GM23338 (cell line): Measurements from ENCODE around the gene CERK. TPM values are rescaled to one million over a fixed set of nuclear protein-coding genes. Genes with fewer than 3 reads are reported as not detected.

ENCODE experiments used
- ATAC-seq: fragments of 200-7000 bp; cut with Tn5 transposase; 3 replicates; pipeline ENCODE4 v1.9.1; 2020
- DNase-seq: peaks from one replicate; pipeline ENCODE4 v3.0.0-alpha.2; 2015; ENCODE audit warnings: low spot score
- H2AFZ ChIP-seq: fragments of 200-600 bp; sonication (generic); 2 replicates; pipeline ENCODE4 v1.8.0; 2016; ENCODE audit warnings: antibody characterized with exemption, mild to moderate bottlenecking, moderate library complexity
- H3F3A ChIP-seq: fragments of 200-600 bp; sonication (generic); replicated peaks from 2 replicates; pipeline ENCODE4 v1.8.0; 2017; ENCODE audit warnings: antibody characterized with exemption, mixed run types, low read depth
- H3K27ac ChIP-seq: fragments of 200-600 bp; sonication (generic); 2 replicates; pipeline ENCODE4 v1.6.1; 2016; ENCODE audit warnings: low read depth
- H3K27me3 ChIP-seq: fragments of 200-600 bp; sonication (generic); 2 replicates; pipeline ENCODE4 v1.8.0; 2016; ENCODE audit warnings: mild to moderate bottlenecking, mixed run types, moderate library complexity; ENCODE audit not compliant: insufficient read depth
- H3K36me3 ChIP-seq: fragments of 200-600 bp; sonication (generic); 2 replicates; pipeline ENCODE4 v1.8.0; 2016; ENCODE audit warnings: mild to moderate bottlenecking; ENCODE audit not compliant: insufficient read depth
- H3K4me1 ChIP-seq: fragments of 200-600 bp; sonication (generic); 2 replicates; pipeline ENCODE4 v1.8.0; 2016; ENCODE audit warnings: mild to moderate bottlenecking, moderate library complexity; ENCODE audit not compliant: insufficient read depth
- H3K4me2 ChIP-seq: fragments of 200-600 bp; sonication (generic); 2 replicates; pipeline ENCODE4 v1.7.1; 2017; ENCODE audit warnings: mixed run types
- H3K4me3 ChIP-seq: fragments of 200-600 bp; sonication (generic); 2 replicates; pipeline ENCODE4 v1.6.1; 2016; ENCODE audit warnings: mixed run types
- H3K79me2 ChIP-seq: fragments of 200-600 bp; sonication (generic); replicated peaks from 2 replicates; pipeline ENCODE4 v1.8.0; 2017; ENCODE audit warnings: mild to moderate bottlenecking; ENCODE audit not compliant: insufficient read depth
- H3K9me2 ChIP-seq: fragments of 200-600 bp; sonication (generic); 2 replicates; pipeline ENCODE4 v1.8.0; 2017; ENCODE audit not compliant: insufficient read depth
- H4K20me1 ChIP-seq: fragments of 200-600 bp; sonication (generic); replicated peaks from 2 replicates; pipeline ENCODE4 v1.8.0; 2017; ENCODE audit warnings: mild to moderate bottlenecking; ENCODE audit not compliant: insufficient read depth
- H3K27ac Mint-ChIP-seq: 2 replicates; pipeline ENCODE4 v1.8.0; 2020; ENCODE audit warnings: inconsistent platforms, mild to moderate bottlenecking, moderate library complexity, mixed read lengths
- H3K27me3 Mint-ChIP-seq: 3 replicates; pipeline ENCODE4 v1.8.0; 2022; ENCODE audit warnings: low read depth, mild to moderate bottlenecking, moderate library complexity, mixed read lengths, inconsistent platforms; ENCODE audit not compliant: insufficient read depth, poor library complexity
- H3K36me3 Mint-ChIP-seq: 3 replicates; pipeline ENCODE4 v1.8.0; 2021; ENCODE audit warnings: low read depth, mild to moderate bottlenecking, inconsistent platforms, moderate library complexity, mixed read lengths
- H3K4me1 Mint-ChIP-seq: 3 replicates; pipeline ENCODE4 v1.8.0; 2020; ENCODE audit warnings: mild to moderate bottlenecking, inconsistent platforms, mixed read lengths
- H3K4me3 Mint-ChIP-seq: 3 replicates; pipeline ENCODE4 v1.8.0; 2021; ENCODE audit warnings: moderate library complexity, mild to moderate bottlenecking, inconsistent platforms, mixed read lengths
- H3K9me3 Mint-ChIP-seq: 3 replicates; pipeline ENCODE4 v1.8.0; 2020; ENCODE audit warnings: moderate library complexity, mild to moderate bottlenecking, inconsistent platforms, mixed read lengths
- CREB1 ChIP-seq: fragments of 250-450 bp; sonication (Bioruptor Pico); IDR thresholded peaks from 2 replicates; pipeline ENCODE4 v1.5.0; 2020; ENCODE audit warnings: low read depth, mild to moderate bottlenecking, moderate library complexity
- EZH2 ChIP-seq: fragments of 200-600 bp; sonication (generic); IDR thresholded peaks from one replicate; pipeline ENCODE4 v1.8.0; 2017; ENCODE audit warnings: antibody characterized with exemption, mild to moderate bottlenecking, low read depth; ENCODE audit not compliant: unreplicated experiment
- EZH2phosphoT487 ChIP-seq: fragments of 200-600 bp; sonication (generic); IDR thresholded peaks from one replicate; pipeline ENCODE4 v1.8.1; 2018; ENCODE audit warnings: antibody characterized with exemption; ENCODE audit not compliant: unreplicated experiment
- JUNB ChIP-seq: IDR thresholded peaks from one replicate; pipeline ENCODE4 v1.6.1; 2016; ENCODE audit warnings: antibody characterized with exemption; ENCODE audit not compliant: unreplicated experiment
- NANOG ChIP-seq: IDR thresholded peaks from 2 replicates; pipeline ENCODE4 v1.6.1; 2016; ENCODE audit warnings: antibody characterized with exemption, borderline replicate concordance
- POLR2AphosphoS5 ChIP-seq: IDR thresholded peaks from 2 replicates; pipeline ENCODE4 v1.6.1; 2016; ENCODE audit warnings: antibody characterized with exemption, low read depth
- STAT1 ChIP-seq: IDR thresholded peaks from one replicate; pipeline ENCODE4 v1.6.1; 2016; ENCODE audit warnings: antibody characterized with exemption; ENCODE audit not compliant: unreplicated experiment
- ZNF114 ChIP-seq: fragments of 250-450 bp; sonication (Bioruptor Pico); IDR thresholded peaks from 2 replicates; pipeline ENCODE4 v1.5.0; 2020; ENCODE audit warnings: mild to moderate bottlenecking, moderate library complexity
- ZNF331 ChIP-seq: fragments of 250-450 bp; sonication (Bioruptor Pico); IDR thresholded peaks from 2 replicates; pipeline ENCODE4 v1.5.0; 2020; ENCODE audit warnings: low read depth, mild to moderate bottlenecking, moderate library complexity
- ZNF462 ChIP-seq: fragments of 250-450 bp; sonication (Bioruptor Pico); IDR thresholded peaks from 2 replicates; pipeline ENCODE4 v1.5.0; 2020; ENCODE audit warnings: mild to moderate bottlenecking, moderate library complexity
- polyA plus RNA-seq: library from polyadenylated mRNA; unstranded; fragments of >200 nt; fragmentation: Nextera tagmentation; extraction: Ambion mirVana; gene quantifications from 2 replicates; pipeline ENCODE4 v1.2.1, GENCODE V29; 2016
- total RNA-seq: library from RNA; depleted of rRNA; stranded (reverse); fragments of >200 nt; shearing (Covaris generic); gene quantifications from 2 replicates; pipeline ENCODE4 v1.2.3, GENCODE V29; 2014
- TF ChIP-seq, protein P1 (sequence below): IDR thresholded peaks from 2 replicates; pipeline ENCODE4 v1.6.1; 2016; ENCODE audit warnings: antibody characterized with exemption
- TF ChIP-seq, protein P2 (sequence below): IDR thresholded peaks from one replicate; pipeline ENCODE4 v1.6.1; 2018; ENCODE audit warnings: antibody characterized with exemption; ENCODE audit not compliant: unreplicated experiment
- TF ChIP-seq, protein P3 (sequence below), 2 experiments: fragments of 200-600 bp in 1 of 2; sonication (generic) in 1 of 2; conservative IDR thresholded peaks; 2 replicates each; pipeline versions ENCODE4 v1.5.1 to v1.6.1; 2016 to 2017; ENCODE audit warnings: antibody characterized with exemption in 2 of 2, low read depth in 2 of 2, mild to moderate bottlenecking in 2 of 2, moderate library complexity in 1 of 2

The CERK gene
- total and polyA plus RNA-seq, 2 experiments from 2014 or later: 12.7 to 62.9 TPM

DNA sequence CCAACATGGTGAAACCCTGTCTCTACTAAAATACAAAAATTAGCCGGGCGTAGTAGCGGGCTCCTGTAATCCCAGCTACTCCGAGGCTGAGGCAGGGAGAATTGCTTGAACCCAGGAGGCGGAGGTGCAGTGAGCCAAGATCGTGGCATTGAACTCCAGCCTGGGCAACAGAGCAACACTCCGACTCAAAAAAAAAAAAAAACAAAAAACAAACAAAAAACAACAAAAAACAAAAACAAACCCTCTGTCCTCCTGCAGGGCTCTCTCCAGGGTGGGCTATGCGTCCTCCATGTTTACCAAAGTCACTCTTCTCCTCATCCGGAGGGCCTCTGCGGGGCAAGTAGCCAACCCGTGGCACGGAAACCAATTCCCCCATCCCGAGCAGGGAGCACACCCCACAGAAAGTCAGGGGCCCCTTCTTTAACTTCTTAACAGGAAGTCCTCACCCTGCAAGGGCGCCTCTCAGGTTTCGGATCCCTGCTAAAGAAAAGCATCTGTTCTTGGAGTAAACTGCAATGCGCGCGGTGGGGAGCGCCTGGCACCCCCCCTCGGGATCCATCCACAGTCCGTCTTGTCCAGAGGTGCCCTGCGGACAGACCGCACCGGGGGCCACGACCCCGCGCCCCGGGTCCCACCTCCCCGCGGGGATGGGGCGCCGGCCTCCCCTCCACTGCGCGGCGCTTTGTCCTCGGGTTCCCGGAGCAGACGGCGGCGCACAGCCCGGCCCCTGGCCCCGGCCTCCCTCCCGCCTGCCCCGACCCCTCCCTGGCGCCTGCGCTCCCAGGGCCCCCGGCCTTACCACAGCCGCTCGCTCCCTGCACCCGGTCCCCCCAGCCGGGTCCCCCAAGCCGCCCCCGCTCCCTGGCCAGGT lies 712 bp downstream of the CERK start:
- peaks cover 34% of the 10 kb centered on the region for H3K4me1 Mint-ChIP-seq
- peak overlapping the region; percentile 94 for H3K4me3 Mint-ChIP-seq
- no peaks in the 10 kb centered on the region for H3K9me3 Mint-ChIP-seq
- Histone ChIP-seq H4K20me1 (peaks cover 7% of the 10 kb centered on the region), H3K9me2 (no peaks in the 10 kb centered on the region), H3K36me3 (no peaks in the 10 kb centered on the region), H3K79me2 (peaks cover 39% of the 10 kb centered on the region), H3K4me1 (peaks cover 19% of the 10 kb centered on the region), H3K4me2 (peak overlapping the region; percentile 94), H3F3A (peaks cover 13% of the 10 kb centered on the region; the same call in 1 of the 2 replicates), H3K27me3 (no peaks in the 10 kb centered on the region), H3K27ac (peak overlapping the region; percentile 72; the same call in 1 of the 2 replicates), H3K4me3 (peak overlapping the region; percentile 90), H2AFZ (peak overlapping the region; percentile 91)
- H3K27ac Mint-ChIP-seq: no peak overlapping the region
- 0 out of 3 replicates have a peak, but pooled peaks cover 2% of the 10 kb centered on the region for H3K36me3 Mint-ChIP-seq
- no peak for TF ChIP-seq NANOG
- TF ChIP-seq EZH2: no peak
- TF ChIP-seq, protein P1, sequence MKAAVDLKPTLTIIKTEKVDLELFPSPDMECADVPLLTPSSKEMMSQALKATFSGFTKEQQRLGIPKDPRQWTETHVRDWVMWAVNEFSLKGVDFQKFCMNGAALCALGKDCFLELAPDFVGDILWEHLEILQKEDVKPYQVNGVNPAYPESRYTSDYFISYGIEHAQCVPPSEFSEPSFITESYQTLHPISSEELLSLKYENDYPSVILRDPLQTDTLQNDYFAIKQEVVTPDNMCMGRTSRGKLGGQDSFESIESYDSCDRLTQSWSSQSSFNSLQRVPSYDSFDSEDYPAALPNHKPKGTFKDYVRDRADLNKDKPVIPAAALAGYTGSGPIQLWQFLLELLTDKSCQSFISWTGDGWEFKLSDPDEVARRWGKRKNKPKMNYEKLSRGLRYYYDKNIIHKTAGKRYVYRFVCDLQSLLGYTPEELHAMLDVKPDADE: no peak
- no peak for TF ChIP-seq EZH2phosphoT487
- TF ChIP-seq, protein P2, sequence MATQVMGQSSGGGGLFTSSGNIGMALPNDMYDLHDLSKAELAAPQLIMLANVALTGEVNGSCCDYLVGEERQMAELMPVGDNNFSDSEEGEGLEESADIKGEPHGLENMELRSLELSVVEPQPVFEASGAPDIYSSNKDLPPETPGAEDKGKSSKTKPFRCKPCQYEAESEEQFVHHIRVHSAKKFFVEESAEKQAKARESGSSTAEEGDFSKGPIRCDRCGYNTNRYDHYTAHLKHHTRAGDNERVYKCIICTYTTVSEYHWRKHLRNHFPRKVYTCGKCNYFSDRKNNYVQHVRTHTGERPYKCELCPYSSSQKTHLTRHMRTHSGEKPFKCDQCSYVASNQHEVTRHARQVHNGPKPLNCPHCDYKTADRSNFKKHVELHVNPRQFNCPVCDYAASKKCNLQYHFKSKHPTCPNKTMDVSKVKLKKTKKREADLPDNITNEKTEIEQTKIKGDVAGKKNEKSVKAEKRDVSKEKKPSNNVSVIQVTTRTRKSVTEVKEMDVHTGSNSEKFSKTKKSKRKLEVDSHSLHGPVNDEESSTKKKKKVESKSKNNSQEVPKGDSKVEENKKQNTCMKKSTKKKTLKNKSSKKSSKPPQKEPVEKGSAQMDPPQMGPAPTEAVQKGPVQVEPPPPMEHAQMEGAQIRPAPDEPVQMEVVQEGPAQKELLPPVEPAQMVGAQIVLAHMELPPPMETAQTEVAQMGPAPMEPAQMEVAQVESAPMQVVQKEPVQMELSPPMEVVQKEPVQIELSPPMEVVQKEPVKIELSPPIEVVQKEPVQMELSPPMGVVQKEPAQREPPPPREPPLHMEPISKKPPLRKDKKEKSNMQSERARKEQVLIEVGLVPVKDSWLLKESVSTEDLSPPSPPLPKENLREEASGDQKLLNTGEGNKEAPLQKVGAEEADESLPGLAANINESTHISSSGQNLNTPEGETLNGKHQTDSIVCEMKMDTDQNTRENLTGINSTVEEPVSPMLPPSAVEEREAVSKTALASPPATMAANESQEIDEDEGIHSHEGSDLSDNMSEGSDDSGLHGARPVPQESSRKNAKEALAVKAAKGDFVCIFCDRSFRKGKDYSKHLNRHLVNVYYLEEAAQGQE: no peak
- no peak for TF ChIP-seq POLR2AphosphoS5
- no peak for TF ChIP-seq ZNF114 (CRISPR knock-in tag)
- no peak for TF ChIP-seq STAT1
- no peak for TF ChIP-seq ZNF462 (CRISPR knock-in tag)
- no peak for TF ChIP-seq JUNB
- no peak for TF ChIP-seq CREB1 (CRISPR knock-in tag)
- TF ChIP-seq ZNF331: no peak
- TF ChIP-seq, protein P3, sequence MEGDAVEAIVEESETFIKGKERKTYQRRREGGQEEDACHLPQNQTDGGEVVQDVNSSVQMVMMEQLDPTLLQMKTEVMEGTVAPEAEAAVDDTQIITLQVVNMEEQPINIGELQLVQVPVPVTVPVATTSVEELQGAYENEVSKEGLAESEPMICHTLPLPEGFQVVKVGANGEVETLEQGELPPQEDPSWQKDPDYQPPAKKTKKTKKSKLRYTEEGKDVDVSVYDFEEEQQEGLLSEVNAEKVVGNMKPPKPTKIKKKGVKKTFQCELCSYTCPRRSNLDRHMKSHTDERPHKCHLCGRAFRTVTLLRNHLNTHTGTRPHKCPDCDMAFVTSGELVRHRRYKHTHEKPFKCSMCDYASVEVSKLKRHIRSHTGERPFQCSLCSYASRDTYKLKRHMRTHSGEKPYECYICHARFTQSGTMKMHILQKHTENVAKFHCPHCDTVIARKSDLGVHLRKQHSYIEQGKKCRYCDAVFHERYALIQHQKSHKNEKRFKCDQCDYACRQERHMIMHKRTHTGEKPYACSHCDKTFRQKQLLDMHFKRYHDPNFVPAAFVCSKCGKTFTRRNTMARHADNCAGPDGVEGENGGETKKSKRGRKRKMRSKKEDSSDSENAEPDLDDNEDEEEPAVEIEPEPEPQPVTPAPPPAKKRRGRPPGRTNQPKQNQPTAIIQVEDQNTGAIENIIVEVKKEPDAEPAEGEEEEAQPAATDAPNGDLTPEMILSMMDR (conservative IDR thresholded peaks at IDR 0.05; ENCODE audit: low read depth in 2 of 2): no peak
- ATAC-seq (peak; percentile 44), DNase-seq (peak; percentile 65)
- peaks cover 20% of the 10 kb centered on the region for H3K27me3 Mint-ChIP-seq
